Hepatocyte (in vitro differentiated cells): ENCODE measurements around the gene ADGRB3. TPM values are rescaled to one million over a fixed set of nuclear protein-coding genes. Genes with fewer than 3 reads are reported as not detected.

Source experiments
- DNase-seq: peaks from one replicate; pipeline ENCODE4 v3.0.0-alpha.2; 2016; ENCODE audit warnings: low spot score
- H2AFZ ChIP-seq: fragments of 200-600 bp; sonication (generic); 2 replicates; pipeline ENCODE4 v1.6.0; 2016; ENCODE audit warnings: antibody characterized with exemption, mild to moderate bottlenecking
- H3K27ac ChIP-seq: fragments of 200-600 bp; sonication (generic); 2 replicates; pipeline ENCODE4 v1.5.1; 2016; ENCODE audit warnings: mild to moderate bottlenecking
- H3K27me3 ChIP-seq: fragments of 200-600 bp; sonication (generic); 2 replicates; pipeline ENCODE4 v1.6.1; 2016
- H3K36me3 ChIP-seq: fragments of 200-600 bp; sonication (generic); replicated peaks from 2 replicates; pipeline ENCODE4 v1.5.1; 2016; ENCODE audit warnings: low read depth; ENCODE audit not compliant: insufficient read depth
- H3K4me1 ChIP-seq: fragments of 200-600 bp; sonication (generic); 2 replicates; pipeline ENCODE4 v1.5.1; 2016; ENCODE audit warnings: mild to moderate bottlenecking, moderate library complexity; ENCODE audit not compliant: insufficient read depth
- H3K4me2 ChIP-seq: fragments of 200-600 bp; sonication (generic); 2 replicates; pipeline ENCODE4 v1.6.0; 2016
- H3K4me3 ChIP-seq: fragments of 200-600 bp; sonication (generic); 2 replicates; pipeline ENCODE4 v1.5.1; 2016; ENCODE audit warnings: mild to moderate bottlenecking
- H3K79me2 ChIP-seq: fragments of 200-600 bp; sonication (generic); 2 replicates; pipeline ENCODE4 v1.6.0; 2017; ENCODE audit warnings: mild to moderate bottlenecking
- H3K9me2 ChIP-seq: fragments of 200-600 bp; sonication (generic); replicated peaks from 2 replicates; pipeline ENCODE4 v1.6.0; 2017; ENCODE audit warnings: mild to moderate bottlenecking; ENCODE audit not compliant: insufficient read depth
- H3K9me3 ChIP-seq: fragments of 200-600 bp; sonication (generic); 2 replicates; pipeline ENCODE4 v1.5.1; 2016; ENCODE audit warnings: low read depth, mild to moderate bottlenecking
- H4K20me1 ChIP-seq: fragments of 200-600 bp; sonication (generic); 2 replicates; pipeline ENCODE4 v1.6.0; 2016; ENCODE audit warnings: mild to moderate bottlenecking; ENCODE audit not compliant: insufficient read depth, poor library complexity, severe bottlenecking
- EZH2 ChIP-seq: fragments of 200-600 bp; sonication (generic); IDR thresholded peaks from 2 replicates; pipeline ENCODE4 v1.6.1; 2016; ENCODE audit warnings: antibody characterized with exemption, mild to moderate bottlenecking, borderline replicate concordance
- EZH2phosphoT487 ChIP-seq: fragments of 200-600 bp; sonication (generic); IDR thresholded peaks from one replicate; pipeline ENCODE4 v1.6.1; 2018; ENCODE audit warnings: antibody characterized with exemption, mild to moderate bottlenecking, low read depth, moderate library complexity; ENCODE audit not compliant: unreplicated experiment, severe bottlenecking
- WGBS: methylation state at CpG from one replicate; pipeline ENCODE4 v1.1.6; 2016; ENCODE audit warnings: low lambda C conversion rate; ENCODE audit errors: missing lambda C conversion rate; 5-methylcytosine and 5-hydroxymethylcytosine counted together
- polyA plus RNA-seq: library from polyadenylated mRNA; unstranded; fragments of >200 nt; fragmentation: Nextera tagmentation; extraction: Ambion mirVana; gene quantifications from 2 replicates; pipeline ENCODE4 v1.2.1, GENCODE V29; 2016
- total RNA-seq: library from RNA; depleted of rRNA; stranded (reverse); fragments of >200 nt; gene quantifications from 2 replicates; pipeline ENCODE4 v1.2.3, GENCODE V29; 2014
- TF ChIP-seq, protein P1 (sequence below): fragments of 200-600 bp; sonication (generic); IDR thresholded peaks from 2 replicates; pipeline ENCODE4 v1.5.1; 2016; ENCODE audit warnings: antibody characterized with exemption, mild to moderate bottlenecking; ENCODE audit not compliant: poor library complexity

ADGRB3 gene
- total and polyA plus RNA-seq, 2 experiments from 2014 or later, result 0.17 to 2.2 TPM

DNA sequence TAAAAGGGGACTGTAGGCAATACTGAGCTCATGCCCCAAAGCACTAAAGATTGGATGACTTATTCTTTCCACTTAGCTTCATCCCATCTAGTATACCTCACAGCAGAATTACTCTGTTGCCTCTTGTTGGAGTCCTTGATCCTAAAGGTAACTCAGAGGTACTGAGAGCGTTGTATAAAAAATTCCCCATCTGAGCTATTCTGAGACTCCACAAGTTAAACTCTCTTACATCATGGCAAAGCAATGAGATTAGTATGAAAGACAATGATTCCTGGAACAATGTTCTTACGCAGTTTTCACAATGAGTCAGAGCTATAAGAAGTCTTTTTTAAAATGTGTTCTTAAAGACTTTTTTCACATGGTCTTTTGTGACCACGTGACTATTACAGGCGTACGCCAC is 370.1 kb downstream of the ADGRB3 start:
- H3K4me1 ChIP-seq, result no peaks in the 10 kb centered on the region
- H3K4me2 ChIP-seq, result no peak overlapping the region
- no peak for DNase-seq
- H4K20me1 ChIP-seq, result no peaks in the 10 kb centered on the region
- H3K9me2 ChIP-seq, result no peaks in the 10 kb centered on the region
- H3K27me3 ChIP-seq, result no peaks in the 10 kb centered on the region
- no peak overlapping the region for H2AFZ ChIP-seq
- no peak overlapping the region for H3K4me3 ChIP-seq
- TF ChIP-seq EZH2phosphoT487 (no peak), EZH2 (no peak)
- TF ChIP-seq, protein P1, sequence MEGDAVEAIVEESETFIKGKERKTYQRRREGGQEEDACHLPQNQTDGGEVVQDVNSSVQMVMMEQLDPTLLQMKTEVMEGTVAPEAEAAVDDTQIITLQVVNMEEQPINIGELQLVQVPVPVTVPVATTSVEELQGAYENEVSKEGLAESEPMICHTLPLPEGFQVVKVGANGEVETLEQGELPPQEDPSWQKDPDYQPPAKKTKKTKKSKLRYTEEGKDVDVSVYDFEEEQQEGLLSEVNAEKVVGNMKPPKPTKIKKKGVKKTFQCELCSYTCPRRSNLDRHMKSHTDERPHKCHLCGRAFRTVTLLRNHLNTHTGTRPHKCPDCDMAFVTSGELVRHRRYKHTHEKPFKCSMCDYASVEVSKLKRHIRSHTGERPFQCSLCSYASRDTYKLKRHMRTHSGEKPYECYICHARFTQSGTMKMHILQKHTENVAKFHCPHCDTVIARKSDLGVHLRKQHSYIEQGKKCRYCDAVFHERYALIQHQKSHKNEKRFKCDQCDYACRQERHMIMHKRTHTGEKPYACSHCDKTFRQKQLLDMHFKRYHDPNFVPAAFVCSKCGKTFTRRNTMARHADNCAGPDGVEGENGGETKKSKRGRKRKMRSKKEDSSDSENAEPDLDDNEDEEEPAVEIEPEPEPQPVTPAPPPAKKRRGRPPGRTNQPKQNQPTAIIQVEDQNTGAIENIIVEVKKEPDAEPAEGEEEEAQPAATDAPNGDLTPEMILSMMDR, result no peak
- H3K36me3 ChIP-seq, result no peaks in the 10 kb centered on the region
- H3K27ac ChIP-seq, result no peak overlapping the region
- WGBS, result 76% methylated on average over 5 of the region's 5 CpGs
- H3K79me2 ChIP-seq, result no peaks in the 10 kb centered on the region
- H3K9me3 ChIP-seq, result no peaks in the 10 kb centered on the region

DNA sequence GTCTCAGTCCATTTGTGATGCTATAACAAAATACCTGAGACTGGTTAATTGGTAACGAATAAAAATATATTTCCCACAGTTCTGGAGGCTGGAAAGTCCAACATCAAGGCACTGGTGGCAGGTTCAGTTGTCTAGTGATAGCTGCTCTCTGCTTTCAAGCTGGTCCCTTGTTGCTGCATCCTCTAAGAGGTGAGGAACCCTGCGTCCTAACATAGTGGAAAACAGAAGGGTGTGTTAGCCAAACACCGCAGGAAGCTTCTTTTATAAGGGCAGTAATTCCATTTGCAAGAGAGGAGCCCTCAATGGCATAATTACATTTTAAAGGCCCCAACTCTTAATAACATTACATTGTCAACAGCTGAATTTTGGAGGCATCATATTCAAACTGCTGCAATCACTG is 372.7 kb downstream of the ADGRB3 start:
- Histone ChIP-seq H3K79me2 (no peaks in the 10 kb centered on the region), H3K9me3 (no peaks in the 10 kb centered on the region), H3K27ac (no peak overlapping the region), H3K4me1 (no peaks in the 10 kb centered on the region), H4K20me1 (no peaks in the 10 kb centered on the region), H3K27me3 (no peaks in the 10 kb centered on the region), H3K9me2 (no peaks in the 10 kb centered on the region), H3K4me2 (no peak overlapping the region), H3K36me3 (no peaks in the 10 kb centered on the region), H3K4me3 (no peak overlapping the region), H2AFZ (no peak overlapping the region)
- no peak for TF ChIP-seq EZH2phosphoT487
- no peak for TF ChIP-seq EZH2
- TF ChIP-seq, protein P1, result no peak
- 58% methylated on average over 3 of the region's 3 CpGs for WGBS
- DNase-seq, result no peak

DNA sequence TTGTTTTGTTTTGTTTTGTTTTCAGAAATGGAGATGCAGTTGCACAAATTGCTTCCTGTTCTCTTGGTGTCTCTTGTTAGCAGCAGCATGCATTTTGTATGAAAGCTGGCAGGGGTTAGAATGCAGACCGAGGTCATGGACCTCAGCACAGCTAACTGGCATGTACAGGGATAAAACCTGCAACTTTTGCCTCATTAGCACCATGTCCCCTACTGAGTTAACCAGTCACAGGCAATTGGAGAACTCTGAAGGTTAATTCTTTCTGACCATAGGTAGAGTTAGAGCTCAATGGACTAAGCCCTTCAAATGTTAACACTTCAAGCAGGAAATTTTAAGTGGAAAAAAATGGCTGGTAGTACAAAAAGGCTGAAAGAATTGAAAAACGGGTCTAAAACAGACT is 377.1 kb downstream of the ADGRB3 start:
- Histone ChIP-seq H3K9me3 (no peaks in the 10 kb centered on the region), H3K27me3 (no peaks in the 10 kb centered on the region), H3K36me3 (no peaks in the 10 kb centered on the region), H3K79me2 (no peaks in the 10 kb centered on the region), H3K4me2 (no peak overlapping the region), H3K27ac (no peak overlapping the region), H3K9me2 (no peaks in the 10 kb centered on the region), H2AFZ (no peak overlapping the region), H4K20me1 (no peaks in the 10 kb centered on the region), H3K4me3 (no peak overlapping the region), H3K4me1 (no peaks in the 10 kb centered on the region)
- TF ChIP-seq, protein P1, result no peak
- TF ChIP-seq EZH2 (no peak), EZH2phosphoT487 (no peak)
- no peak for DNase-seq
- WGBS, result 72% methylated on average over 2 of the region's 2 CpGs

DNA sequence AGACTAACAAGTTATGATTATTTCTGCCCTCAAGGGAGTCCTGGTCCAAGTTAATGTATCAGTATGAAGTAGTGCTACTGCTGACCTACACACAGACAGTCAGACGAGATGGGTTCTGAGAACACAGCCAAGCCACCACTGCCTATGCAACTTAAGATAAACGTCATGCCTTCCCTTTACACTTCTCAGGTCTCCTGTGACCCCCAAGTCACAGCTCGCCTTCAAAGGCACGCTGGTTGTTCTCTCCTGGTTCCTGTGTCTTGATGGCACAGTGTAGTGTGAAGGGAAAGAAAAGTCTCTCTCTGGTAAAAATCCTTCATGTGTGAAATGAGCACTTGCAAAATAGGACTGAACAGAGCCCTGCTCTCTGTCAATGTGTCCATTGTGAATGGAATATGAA is 377.8 kb downstream of the ADGRB3 start:
- no peak for DNase-seq
- Histone ChIP-seq H3K4me1 (no peaks in the 10 kb centered on the region), H3K27me3 (no peaks in the 10 kb centered on the region), H3K27ac (no peak overlapping the region), H4K20me1 (no peaks in the 10 kb centered on the region), H3K36me3 (no peaks in the 10 kb centered on the region), H2AFZ (no peak overlapping the region), H3K4me2 (no peak overlapping the region), H3K79me2 (no peaks in the 10 kb centered on the region), H3K4me3 (no peak overlapping the region), H3K9me3 (no peaks in the 10 kb centered on the region), H3K9me2 (no peaks in the 10 kb centered on the region)
- WGBS, result 87% methylated on average over 4 of the region's 4 CpGs
- TF ChIP-seq, protein P1, result no peak
- no peak for TF ChIP-seq EZH2
- no peak for TF ChIP-seq EZH2phosphoT487
